ENCODE results near the gene SUPT6H.
"Not testable (repeated sequence)": the region's sequence is repeated elsewhere in the genome, so short reads cannot be mapped to it uniquely, and the experiment has no call there.

Gene SUPT6H

DNA sequence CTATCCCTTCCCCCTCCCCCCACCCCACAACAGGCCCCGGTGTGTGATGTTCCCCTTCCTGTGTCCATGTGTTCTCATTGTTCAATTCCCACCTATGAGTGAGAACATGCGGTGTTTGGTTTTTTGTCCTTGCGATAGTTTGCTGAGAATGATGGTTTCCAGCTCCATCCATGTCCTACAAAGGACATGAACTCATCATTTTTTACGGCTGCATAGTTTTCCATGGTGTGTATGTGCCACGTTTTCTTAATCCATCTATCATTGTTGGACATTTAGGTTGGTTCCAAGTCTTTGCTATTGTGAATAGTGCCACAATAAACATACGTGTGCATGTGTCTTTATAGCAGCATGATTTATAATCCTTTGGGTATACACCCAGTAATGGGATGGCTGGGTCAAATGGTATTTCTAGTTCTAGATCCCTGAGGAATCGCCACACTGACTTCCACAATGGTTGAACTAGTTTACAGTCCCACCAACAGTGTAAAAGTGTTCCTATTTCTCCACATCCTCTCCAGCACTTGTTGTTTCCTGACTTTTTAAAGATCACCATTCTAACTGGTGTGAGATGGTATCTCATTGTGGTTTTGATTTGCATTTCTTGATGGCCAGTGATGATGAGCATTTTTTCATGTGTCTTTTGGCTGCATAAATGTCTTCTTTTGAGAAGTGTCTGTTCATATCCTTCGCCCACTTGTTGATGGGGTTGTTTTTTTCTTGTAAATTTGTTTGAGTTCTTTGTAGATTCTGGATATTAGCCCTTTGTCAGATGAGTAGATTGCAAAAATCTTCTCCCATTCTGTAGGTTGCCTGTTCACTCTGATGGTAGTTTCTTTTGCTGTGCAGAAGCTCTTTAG, 74.1 kb downstream of the SUPT6H start:
- DNase-seq (ENCODE audit: low read depth in 3 of 3) = not testable (repeated sequence)

GRCh38 chr17:28737316-28737715, 75.3 kb downstream of the SUPT6H start:
- no peak for DNase-seq (ENCODE audit: low read depth in 3 of 3)

- DNase-seq (ENCODE audit: low read depth in 3 of 3) = no peak
Measured at GRCh38 chr17:28737770-28738679, 76.0 kb downstream of the SUPT6H start.

DNA sequence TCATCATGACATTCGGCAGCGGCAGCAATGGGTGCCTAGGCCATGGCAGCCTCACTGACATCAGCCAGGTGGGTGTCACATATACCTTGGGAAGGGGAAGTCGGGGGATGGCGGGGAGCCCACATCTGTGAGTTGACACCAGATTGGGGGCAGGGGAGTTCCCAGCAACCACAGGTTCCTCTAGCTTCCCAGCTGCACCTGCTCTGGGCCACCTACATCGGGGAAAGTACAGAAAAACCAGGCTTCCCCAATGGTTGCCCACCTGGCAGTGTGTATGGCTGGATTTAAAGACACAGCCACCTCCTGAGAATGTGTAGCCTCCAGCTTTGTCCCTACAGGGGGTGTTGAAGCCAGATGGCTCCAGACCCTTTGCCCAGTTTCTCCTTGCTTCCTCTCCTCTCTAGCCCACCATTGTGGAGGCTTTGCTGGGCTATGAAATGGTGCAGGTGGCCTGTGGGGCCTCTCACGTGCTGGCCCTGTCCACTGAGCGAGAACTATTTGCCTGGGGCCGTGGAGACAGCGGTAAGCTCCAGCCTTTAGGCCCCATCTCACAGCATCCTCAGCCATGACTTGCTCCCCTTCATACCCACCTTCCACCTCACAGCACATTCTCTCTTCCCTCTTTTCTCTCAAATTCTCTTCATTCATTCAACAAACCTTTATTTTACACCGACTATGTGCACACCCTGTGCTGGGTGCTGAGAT, 76.8 kb downstream of the SUPT6H start:
- DNase-seq (ENCODE audit: low read depth in 3 of 3) = peak in 1 of 3 experiments; percentile 59

- no peak for DNase-seq (ENCODE audit: low read depth in 3 of 3)
Measured at GRCh38 chr17:28740406-28741357, 78.7 kb downstream of the SUPT6H start.

DNA sequence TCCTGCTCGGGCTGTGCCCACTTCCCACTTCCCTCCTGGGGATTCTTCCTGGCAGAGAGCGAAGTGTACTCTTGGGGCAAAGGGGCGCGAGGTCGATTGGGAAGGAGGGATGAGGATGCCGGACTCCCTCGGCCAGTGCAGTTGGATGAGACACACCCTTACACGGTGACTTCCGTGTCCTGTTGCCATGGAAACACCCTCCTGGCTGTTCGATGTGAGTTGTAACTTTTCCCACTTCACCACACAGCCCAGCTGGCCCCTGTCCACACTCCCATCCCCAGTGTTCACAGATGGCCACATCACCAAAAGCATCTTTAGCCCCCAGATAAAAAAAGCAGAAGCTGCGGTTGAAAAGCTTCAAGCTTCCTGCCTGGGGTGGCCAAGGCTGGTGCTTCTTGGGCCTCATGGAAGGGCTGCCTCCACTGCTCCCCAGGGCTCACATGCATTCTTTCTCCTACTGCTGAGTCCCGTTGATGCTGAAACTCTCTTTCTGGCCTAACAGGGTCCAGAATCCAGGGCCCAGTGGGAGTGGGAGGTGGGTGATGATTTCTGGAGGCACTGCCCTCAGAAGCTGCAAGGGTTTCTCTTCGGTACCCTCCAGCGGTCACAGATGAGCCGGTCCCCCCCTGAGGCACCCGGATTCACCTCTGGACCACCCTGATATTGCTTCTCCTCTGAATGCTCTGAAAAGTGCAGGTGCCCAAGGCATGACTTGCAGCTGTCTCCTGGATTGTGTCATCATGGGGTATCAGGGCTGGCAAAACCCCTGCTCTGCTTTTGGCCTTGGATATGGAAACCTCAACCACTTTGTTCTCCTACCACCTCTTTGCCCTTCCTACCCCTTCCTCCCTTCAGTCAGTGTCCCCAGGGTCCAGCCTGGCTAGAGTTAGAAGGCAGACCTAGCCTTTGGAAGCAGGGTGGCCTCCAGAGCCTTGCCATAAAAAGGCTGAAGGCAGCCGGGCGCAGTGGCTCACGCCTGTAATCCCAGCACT, 79.6 kb downstream of the SUPT6H start:
- no peak for DNase-seq (ENCODE audit: low read depth in 3 of 3)

- peak; percentile 49 to 85 (median 62) for DNase-seq (ENCODE audit: low read depth in 3 of 3)
Measured at GRCh38 chr17:28743243-28744103, 81.5 kb downstream of the SUPT6H start, which contains the start of gene TRAF4. Gene TRAF4 (plus strand): TSS chr17:28744011. CDS start chr17:28744113, 102 bp downstream.

DNA sequence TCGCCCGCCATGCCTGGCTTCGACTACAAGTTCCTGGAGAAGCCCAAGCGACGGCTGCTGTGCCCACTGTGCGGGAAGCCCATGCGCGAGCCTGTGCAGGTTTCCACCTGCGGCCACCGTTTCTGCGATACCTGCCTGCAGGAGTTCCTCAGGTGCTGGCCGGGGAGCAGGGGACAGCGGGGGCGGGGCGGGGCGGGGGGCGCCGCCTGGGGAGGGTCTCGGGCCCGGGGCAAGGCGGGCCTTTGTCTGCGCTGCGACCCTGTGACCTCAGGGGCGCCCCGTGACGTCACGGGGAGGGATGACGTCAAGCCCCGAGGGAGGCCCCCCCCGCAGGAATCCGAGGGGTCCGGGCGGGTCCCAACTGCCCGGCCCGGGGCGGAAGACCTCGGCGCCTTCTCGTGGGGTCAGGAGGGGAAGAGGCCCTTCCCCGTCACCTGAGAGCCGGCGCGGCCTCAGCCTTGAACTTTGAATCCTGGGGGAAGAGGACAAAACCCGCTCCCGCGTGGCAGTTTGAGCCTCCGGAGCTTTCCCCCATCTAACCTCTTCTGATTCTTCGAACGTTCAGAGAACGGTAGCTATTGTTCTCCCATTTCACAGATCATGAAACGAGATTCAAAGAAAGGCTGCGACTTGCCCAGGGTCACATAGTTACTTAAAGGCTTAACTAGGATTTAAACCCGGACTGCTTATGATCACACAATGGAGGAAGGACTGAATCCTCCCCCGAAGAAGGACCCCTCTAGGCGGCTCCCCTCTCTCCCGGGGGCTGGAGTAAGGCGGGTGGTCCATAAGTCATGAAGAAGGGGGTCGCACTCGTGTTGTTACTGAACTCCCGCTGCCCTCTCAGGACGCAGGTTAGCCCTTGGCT, 82.3 kb downstream of the SUPT6H start:
- peak in 2 of 3 experiments; percentile 57 to 75 for DNase-seq (ENCODE audit: low read depth in 3 of 3)

DNA sequence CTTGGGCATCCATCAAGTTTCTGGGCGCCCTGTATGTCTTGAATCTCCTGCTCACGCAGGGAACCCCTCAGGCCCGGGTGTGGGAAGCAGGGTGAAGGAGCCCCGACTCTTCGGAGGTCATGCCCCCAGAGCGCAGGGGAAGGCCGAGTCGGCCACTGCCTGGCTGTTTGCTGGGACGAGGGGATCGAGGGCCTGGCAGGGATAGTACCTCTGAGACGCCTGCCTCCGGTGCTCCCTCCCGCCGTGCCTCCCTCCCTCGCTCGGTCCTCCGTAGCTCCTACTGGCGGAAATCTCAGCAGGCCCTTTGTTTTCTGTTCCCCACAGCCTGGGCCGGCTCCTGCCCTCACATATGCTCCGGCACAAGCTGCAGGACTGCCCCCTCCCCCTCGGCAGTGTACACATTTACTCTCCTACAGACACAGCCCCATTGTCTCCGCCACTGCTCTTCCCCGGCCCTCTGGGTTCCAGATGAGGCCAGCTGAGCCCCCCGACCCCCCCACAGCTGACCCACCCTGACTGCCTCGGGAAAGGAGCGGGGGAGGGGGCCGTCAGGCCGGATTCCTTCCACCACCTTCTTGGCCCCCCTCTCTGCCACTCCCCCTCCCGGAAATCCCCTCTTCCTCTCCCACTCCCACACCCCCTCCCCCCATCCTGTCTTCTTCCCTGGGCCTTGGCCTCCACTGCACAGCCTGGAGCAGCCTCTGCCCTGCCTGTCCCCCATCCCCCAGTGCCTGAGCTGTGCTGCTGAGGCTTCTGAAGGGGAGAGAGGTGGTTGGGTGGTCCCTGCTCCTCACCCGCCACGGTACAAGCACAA, 83.2 kb downstream of the SUPT6H start:
- DNase-seq (ENCODE audit: low read depth in 3 of 3) = no peak

DNA sequence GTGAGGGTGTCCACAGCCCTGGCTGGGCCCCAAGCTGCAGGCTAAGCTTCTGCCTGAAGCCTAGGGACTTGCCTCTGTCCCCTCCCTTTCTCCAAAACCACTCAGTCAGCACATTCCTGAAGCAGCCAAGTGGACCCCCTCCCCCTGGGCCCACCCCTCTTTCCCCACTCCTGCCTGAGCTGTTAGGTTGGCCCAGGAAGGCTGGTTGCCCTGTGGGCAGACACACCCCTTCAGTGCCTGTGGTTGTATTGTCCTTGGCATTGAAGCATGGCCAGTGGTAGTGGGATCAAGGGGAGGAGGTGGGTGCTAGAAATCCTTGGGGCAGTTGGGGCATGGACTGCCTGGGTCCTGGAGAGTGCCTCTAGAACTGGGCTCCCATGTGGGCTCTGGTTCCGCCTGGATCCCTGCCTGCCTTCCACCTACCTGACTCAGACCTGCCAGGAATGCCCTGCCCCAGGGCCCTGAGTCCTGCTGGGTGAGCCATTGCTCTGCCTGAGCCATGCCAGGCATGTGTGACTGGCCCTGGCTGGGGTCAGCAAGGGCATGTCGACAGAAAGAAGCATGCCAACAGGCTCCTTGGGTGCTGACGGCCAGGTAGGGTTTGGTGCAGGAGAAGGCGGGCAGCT, 83.9 kb downstream of the SUPT6H start:
- no peak for DNase-seq (ENCODE audit: low read depth in 3 of 3)

DNA sequence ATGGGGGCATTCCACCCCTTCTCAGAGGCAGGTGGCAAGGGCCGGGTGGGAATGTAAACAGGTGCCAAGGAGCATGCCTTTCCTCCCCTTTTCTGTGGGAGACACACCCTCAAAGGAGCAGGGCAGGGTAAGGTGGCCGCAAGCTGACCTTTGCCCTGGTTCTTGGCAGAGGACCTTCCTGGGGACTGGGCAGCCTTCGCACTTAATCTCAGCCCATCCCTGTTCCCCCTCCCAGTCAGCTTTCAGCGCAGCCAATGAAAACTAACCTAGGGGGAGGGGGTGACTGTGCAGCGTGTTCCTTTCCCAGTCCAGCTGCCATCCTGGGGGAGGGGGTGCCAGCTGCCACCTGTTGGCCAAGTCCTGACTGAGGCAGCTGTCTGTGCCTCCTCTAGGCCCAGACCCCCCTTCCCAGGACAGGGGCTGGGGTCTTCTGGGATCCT, 84.6 kb downstream of the SUPT6H start:
- DNase-seq (ENCODE audit: low read depth in 3 of 3) = no peak

- no peak for DNase-seq (ENCODE audit: low read depth in 3 of 3)
Measured at GRCh38 chr17:28747051-28747691, 85.2 kb downstream of the SUPT6H start.

- DNase-seq (ENCODE audit: low read depth in 3 of 3) = no peak
Measured at GRCh38 chr17:28747801-28748750, 86.1 kb downstream of the SUPT6H start.

DNA sequence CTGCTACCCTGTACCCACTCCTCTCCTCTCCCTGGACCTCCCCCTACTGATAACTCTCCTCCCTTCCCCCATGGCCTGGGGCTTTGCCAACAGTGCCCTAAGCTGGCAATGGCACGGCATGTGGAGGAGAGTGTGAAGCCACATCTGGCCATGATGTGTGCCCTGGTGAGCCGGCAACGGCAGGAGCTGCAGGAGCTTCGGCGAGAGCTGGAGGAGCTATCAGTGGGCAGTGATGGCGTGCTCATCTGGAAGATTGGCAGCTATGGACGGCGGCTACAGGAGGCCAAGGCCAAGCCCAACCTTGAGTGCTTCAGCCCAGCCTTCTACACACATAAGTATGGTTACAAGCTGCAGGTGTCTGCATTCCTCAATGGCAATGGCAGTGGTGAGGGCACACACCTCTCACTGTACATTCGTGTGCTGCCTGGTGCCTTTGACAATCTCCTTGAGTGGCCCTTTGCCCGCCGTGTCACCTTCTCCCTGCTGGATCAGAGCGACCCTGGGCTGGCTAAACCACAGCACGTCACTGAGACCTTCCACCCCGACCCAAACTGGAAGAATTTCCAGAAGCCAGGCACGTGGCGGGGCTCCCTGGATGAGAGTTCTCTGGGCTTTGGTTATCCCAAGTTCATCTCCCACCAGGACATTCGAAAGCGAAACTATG, 87.0 kb downstream of the SUPT6H start:
- no peak for DNase-seq (ENCODE audit: low read depth in 3 of 3)

All from stimulated activated CD4-positive, alpha-beta T cell treated with anti-CD3 and anti-CD28 coated beads, TNF-alpha, amount 100 ng/mL, for 24 hours (primary cell).